ENCODE data around the gene BOLL.

DNA sequence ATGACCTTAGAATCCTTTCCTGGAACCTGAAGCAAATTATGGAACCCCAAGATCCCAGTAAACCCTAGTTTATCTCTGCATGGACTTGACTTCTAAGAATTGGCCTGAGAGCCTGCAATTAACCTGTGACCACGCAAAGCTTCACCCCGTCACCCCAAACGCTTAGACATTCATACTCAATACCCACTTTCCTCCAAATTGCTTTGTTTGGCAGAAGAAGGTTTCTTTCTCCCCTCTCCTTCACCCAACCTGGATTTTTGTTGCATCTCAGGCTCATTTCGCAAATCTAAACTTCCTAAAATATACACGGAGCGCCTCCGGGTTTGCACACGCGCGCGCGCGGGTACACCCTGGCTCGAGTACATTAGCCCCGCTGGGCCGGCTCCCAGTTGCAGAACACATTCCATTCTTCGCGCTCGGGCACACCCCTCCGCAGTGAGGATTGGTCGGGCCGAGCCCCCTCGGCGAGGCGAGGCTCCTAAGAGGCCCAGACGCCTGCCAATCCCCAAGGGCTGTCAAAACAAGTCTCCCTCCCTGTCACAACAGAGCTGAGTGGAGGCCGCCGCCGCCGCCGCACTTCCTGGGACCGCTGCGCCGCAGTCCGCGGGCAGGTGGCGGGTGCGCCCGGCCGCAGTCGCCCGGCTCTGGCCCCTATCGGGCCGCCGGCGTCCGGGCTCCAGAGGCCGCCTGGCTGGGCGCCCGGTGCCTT lies 19.1 kb upstream of the BOLL start, which contains the start of gene PLCL1:
- TF ChIP-seq POLR2A (IDR thresholded peaks at IDR 0.05): peak; percentile 59 to 90
- TF ChIP-seq, protein P1, sequence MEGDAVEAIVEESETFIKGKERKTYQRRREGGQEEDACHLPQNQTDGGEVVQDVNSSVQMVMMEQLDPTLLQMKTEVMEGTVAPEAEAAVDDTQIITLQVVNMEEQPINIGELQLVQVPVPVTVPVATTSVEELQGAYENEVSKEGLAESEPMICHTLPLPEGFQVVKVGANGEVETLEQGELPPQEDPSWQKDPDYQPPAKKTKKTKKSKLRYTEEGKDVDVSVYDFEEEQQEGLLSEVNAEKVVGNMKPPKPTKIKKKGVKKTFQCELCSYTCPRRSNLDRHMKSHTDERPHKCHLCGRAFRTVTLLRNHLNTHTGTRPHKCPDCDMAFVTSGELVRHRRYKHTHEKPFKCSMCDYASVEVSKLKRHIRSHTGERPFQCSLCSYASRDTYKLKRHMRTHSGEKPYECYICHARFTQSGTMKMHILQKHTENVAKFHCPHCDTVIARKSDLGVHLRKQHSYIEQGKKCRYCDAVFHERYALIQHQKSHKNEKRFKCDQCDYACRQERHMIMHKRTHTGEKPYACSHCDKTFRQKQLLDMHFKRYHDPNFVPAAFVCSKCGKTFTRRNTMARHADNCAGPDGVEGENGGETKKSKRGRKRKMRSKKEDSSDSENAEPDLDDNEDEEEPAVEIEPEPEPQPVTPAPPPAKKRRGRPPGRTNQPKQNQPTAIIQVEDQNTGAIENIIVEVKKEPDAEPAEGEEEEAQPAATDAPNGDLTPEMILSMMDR (IDR thresholded peaks at IDR 0.05): peak in 2 of 4 experiments; percentile 8 to 24
